ENCODE measurements around the gene LRRC3.
"Not testable (repeated sequence)": the region's sequence is repeated elsewhere in the genome, so short reads cannot be mapped to it uniquely, and the experiment has no call there.

Gene LRRC3

GRCh38 chr21:44499631-44500030 is 44.3 kb downstream of the LRRC3 start:
- Histone ChIP-seq H3K4me2 (ENCODE audit: low read depth, low read length, poor library complexity, severe bottlenecking) (no peak overlapping the region), H3K9me3 (ENCODE audit: insufficient read depth, low read depth, low read length) (no peaks in the 10 kb centered on the region), H3K27me3 (ENCODE audit: insufficient read depth, low read length, poor library complexity, severe bottlenecking) (no peaks in the 10 kb centered on the region), H3K9me2 (replicated peaks; ENCODE audit: low read depth, low read length) (no peaks in the 10 kb centered on the region), H3K79me2 (ENCODE audit: insufficient read depth, low read length) (no peaks in the 10 kb centered on the region), H3K9ac (ENCODE audit: low read depth, low read length, poor library complexity, severe bottlenecking) (no peak overlapping the region), H3K4me3 (ENCODE audit: low read length, poor library complexity, severe bottlenecking) (no peak overlapping the region), H3K36me3 (ENCODE audit: insufficient read depth, low read length) (no peaks in the 10 kb centered on the region), H4K20me1 (ENCODE audit: insufficient read depth, low read length, poor library complexity, severe bottlenecking) (no peaks in the 10 kb centered on the region), H3F3A (ENCODE audit: low read depth) (no peaks in the 10 kb centered on the region), H2AFZ (ENCODE audit: low read length) (no peak overlapping the region), H3K4me1 (ENCODE audit: insufficient read depth, low read length, poor library complexity, severe bottlenecking) (no peaks in the 10 kb centered on the region)
- TF ChIP-seq, protein P1, sequence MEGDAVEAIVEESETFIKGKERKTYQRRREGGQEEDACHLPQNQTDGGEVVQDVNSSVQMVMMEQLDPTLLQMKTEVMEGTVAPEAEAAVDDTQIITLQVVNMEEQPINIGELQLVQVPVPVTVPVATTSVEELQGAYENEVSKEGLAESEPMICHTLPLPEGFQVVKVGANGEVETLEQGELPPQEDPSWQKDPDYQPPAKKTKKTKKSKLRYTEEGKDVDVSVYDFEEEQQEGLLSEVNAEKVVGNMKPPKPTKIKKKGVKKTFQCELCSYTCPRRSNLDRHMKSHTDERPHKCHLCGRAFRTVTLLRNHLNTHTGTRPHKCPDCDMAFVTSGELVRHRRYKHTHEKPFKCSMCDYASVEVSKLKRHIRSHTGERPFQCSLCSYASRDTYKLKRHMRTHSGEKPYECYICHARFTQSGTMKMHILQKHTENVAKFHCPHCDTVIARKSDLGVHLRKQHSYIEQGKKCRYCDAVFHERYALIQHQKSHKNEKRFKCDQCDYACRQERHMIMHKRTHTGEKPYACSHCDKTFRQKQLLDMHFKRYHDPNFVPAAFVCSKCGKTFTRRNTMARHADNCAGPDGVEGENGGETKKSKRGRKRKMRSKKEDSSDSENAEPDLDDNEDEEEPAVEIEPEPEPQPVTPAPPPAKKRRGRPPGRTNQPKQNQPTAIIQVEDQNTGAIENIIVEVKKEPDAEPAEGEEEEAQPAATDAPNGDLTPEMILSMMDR (conservative IDR thresholded peaks at IDR 0.05; ENCODE audit: low read length), result no peak
- no peak for TF ChIP-seq EZH2phosphoT487 (IDR thresholded peaks at IDR 0.05; ENCODE audit: borderline replicate concordance)

- TF ChIP-seq, protein P1 (conservative IDR thresholded peaks at IDR 0.05; ENCODE audit: low read length), result no peak
- no peak for TF ChIP-seq EZH2phosphoT487 (IDR thresholded peaks at IDR 0.05; ENCODE audit: borderline replicate concordance)
These were observed 44.8 kb downstream of the LRRC3 start for GRCh38 chr21:44500111-44500510.

DNA sequence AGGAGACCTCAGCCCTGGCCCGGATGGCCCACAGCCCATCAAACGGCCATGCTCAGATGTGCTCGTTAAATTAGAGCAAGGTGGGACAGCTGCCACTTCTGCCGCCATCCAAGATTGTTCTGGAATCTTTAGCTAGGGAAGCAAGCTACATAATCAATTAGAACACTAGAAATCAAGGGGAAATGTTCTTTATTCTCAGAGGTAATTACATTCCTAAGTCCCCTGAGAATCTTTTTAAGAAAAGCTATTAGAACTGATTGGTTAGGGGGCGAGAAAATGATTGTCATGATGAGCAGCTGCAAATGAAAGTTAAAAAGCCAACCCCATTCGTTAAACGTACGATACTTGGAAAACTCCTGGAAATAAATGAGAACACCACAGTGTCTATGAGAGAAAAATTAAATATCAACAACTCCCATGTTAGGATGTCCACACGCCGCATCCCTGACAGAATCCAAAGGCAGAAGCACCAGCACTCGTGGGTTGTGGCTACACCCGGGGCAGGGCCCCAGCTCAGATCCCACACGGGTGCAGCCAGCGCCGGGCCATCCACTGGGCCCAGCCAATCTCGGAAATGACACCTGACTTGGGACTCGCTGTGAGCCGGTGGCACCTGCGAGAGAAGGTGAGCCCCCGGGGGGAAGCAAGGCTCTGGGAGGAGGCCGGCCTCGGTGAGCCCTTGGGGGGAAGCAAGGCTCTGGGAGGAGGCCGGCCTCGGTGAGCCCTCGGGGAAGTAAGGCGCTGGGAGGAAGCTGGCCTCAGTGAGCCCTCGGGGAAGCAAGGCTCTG is 47.1 kb downstream of the LRRC3 start:
- Histone ChIP-seq H3K9ac (ENCODE audit: low read depth, low read length, poor library complexity, severe bottlenecking) (no peak overlapping the region), H3K36me3 (ENCODE audit: insufficient read depth, low read length) (no peaks in the 10 kb centered on the region), H3K4me1 (ENCODE audit: insufficient read depth, low read length, poor library complexity, severe bottlenecking) (no peaks in the 10 kb centered on the region), H3K4me2 (ENCODE audit: low read depth, low read length, poor library complexity, severe bottlenecking) (no peak overlapping the region), H3K9me2 (replicated peaks; ENCODE audit: low read depth, low read length) (no peaks in the 10 kb centered on the region), H3K79me2 (ENCODE audit: insufficient read depth, low read length) (no peaks in the 10 kb centered on the region), H3K9me3 (ENCODE audit: insufficient read depth, low read depth, low read length) (no peaks in the 10 kb centered on the region), H3K27me3 (ENCODE audit: insufficient read depth, low read length, poor library complexity, severe bottlenecking) (no peaks in the 10 kb centered on the region), H2AFZ (ENCODE audit: low read length) (no peak overlapping the region), H4K20me1 (ENCODE audit: insufficient read depth, low read length, poor library complexity, severe bottlenecking) (no peaks in the 10 kb centered on the region), H3K4me3 (ENCODE audit: low read length, poor library complexity, severe bottlenecking) (no peak overlapping the region), H3F3A (ENCODE audit: low read depth) (no peaks in the 10 kb centered on the region)
- TF ChIP-seq, protein P1 (conservative IDR thresholded peaks at IDR 0.05; ENCODE audit: low read length), result no peak
- TF ChIP-seq EZH2phosphoT487 (IDR thresholded peaks at IDR 0.05; ENCODE audit: borderline replicate concordance), result no peak

More at GRCh38 chr21:44500111-44500510, 44.8 kb downstream of the LRRC3 start:
- no peaks in the 10 kb centered on the region for H3K9me2 ChIP-seq (replicated peaks; ENCODE audit: low read depth, low read length)
- H2AFZ ChIP-seq (ENCODE audit: low read length), result no peak overlapping the region
- no peak overlapping the region for H3K9ac ChIP-seq (ENCODE audit: low read depth, low read length, poor library complexity, severe bottlenecking)
- no peaks in the 10 kb centered on the region for H3K79me2 ChIP-seq (ENCODE audit: insufficient read depth, low read length)
- no peaks in the 10 kb centered on the region for H3K4me1 ChIP-seq (ENCODE audit: insufficient read depth, low read length, poor library complexity, severe bottlenecking)
- no peaks in the 10 kb centered on the region for H3K9me3 ChIP-seq (ENCODE audit: insufficient read depth, low read depth, low read length)
- H3K27me3 ChIP-seq (ENCODE audit: insufficient read depth, low read length, poor library complexity, severe bottlenecking), result no peaks in the 10 kb centered on the region
- H3K36me3 ChIP-seq (ENCODE audit: insufficient read depth, low read length), result no peaks in the 10 kb centered on the region
- no peaks in the 10 kb centered on the region for H4K20me1 ChIP-seq (ENCODE audit: insufficient read depth, low read length, poor library complexity, severe bottlenecking)
- no peak overlapping the region for H3K4me3 ChIP-seq (ENCODE audit: low read length, poor library complexity, severe bottlenecking)
- H3F3A ChIP-seq (ENCODE audit: low read depth), result no peaks in the 10 kb centered on the region
- H3K4me2 ChIP-seq (ENCODE audit: low read depth, low read length, poor library complexity, severe bottlenecking), result no peak overlapping the region

DNA sequence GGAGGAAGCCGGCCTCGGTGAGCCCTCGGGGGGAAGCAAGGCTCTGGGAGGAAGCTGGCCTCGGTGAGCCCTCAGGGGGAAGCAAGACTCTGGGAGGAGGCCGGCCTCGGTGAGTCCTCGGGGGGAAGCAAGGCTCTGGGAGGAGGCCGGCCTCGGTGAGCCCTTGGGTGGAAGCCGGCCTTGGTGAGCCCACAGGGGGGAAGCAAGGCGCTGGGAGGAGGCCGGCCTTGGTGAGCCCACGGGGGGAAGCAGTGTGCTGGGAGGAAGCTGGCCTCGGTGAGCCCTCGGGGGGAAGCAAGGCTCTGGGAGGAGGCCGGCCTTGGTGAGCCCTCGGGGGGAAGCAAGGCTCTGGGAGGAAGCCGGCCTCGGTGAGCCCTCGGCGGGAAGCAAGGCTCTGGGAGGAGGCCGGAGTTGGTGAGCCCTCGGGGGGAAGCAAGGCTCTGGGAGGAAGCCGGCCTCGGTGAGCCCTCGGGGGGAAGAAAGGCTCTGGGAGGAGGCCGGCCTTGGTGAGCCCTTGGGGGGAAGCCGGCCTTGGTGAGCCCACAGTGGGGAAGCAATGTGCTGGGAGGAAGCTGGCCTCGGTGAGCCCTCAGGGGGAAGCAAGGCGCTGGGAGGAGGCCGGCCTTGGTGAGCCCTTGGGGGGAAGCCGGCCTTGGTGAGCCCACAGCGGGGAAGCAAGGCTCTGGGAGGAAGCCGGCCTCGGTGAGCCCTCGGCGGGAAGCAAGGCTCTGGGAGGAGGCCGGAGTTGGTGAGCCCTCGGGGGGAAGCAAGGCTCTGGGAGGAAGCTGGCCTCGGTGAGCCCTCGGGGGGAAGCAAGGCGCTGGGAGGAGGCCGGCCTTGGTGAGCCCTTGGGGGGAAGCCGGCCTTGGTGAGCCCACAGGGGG is 47.9 kb downstream of the LRRC3 start:
- not testable (repeated sequence) for H3K27me3 ChIP-seq (ENCODE audit: insufficient read depth, low read length, poor library complexity, severe bottlenecking); H3K9me2 ChIP-seq (replicated peaks; ENCODE audit: low read depth, low read length); H3K79me2 ChIP-seq (ENCODE audit: insufficient read depth, low read length); H3K4me1 ChIP-seq (ENCODE audit: insufficient read depth, low read length, poor library complexity, severe bottlenecking); H3K4me3 ChIP-seq (ENCODE audit: low read length, poor library complexity, severe bottlenecking); H4K20me1 ChIP-seq (ENCODE audit: insufficient read depth, low read length, poor library complexity, severe bottlenecking); H3K9me3 ChIP-seq (ENCODE audit: insufficient read depth, low read depth, low read length); H2AFZ ChIP-seq (ENCODE audit: low read length); H3F3A ChIP-seq (ENCODE audit: low read depth); H3K36me3 ChIP-seq (ENCODE audit: insufficient read depth, low read length); H3K4me2 ChIP-seq (ENCODE audit: low read depth, low read length, poor library complexity, severe bottlenecking); H3K9ac ChIP-seq (ENCODE audit: low read depth, low read length, poor library complexity, severe bottlenecking)
